Right lobe of liver (tissue), 6 donors: ENCODE measurements around the gene GTSF1L. TPM values are rescaled to one million over a fixed set of nuclear protein-coding genes. Genes with fewer than 3 reads are reported as not detected.

Experiments used
- ATAC-seq, 4 donors: fragments of 200-7000 bp; cut with Tn5 transposase; one replicate each; pipeline ENCODE4 v1.9.1; 2020; ENCODE audit warnings: mild to moderate bottlenecking in 4 of 4, moderate library complexity in 4 of 4
- DNase-seq, 3 donors: peaks; one replicate each; pipeline ENCODE4 v3.0.0-alpha.2; 2020
- H3K27ac ChIP-seq, 3 donors: fragments of 200-600 bp; one replicate each; pipeline ENCODE4 v1.8.0; 2022
- H3K27me3 ChIP-seq, 2 donors: fragments of 200-600 bp; one replicate each; pipeline ENCODE4 v1.8.0; 2022
- H3K36me3 ChIP-seq, 4 donors: fragments of 200-600 bp; sonication (generic) in 1 of 4; one replicate each; pipeline versions ENCODE4 v1.5.1 to v1.8.0; 2017 to 2022; ENCODE audit warnings: control low read depth in 1 of 4
- H3K4me1 ChIP-seq, 4 donors: fragments of 200-600 bp; sonication (generic) in 1 of 4; one replicate each; pipeline versions ENCODE4 v1.5.1 to v1.8.0; 2017 to 2022; ENCODE audit warnings: control low read depth in 1 of 4
- H3K4me3 ChIP-seq, 3 donors: fragments of 200-600 bp; one replicate each; pipeline ENCODE4 v1.8.0; 2022
- H3K9me3 ChIP-seq, 4 donors: fragments of 200-600 bp; sonication (generic) in 1 of 4; one replicate each; pipeline versions ENCODE4 v1.5.1 to v1.8.0; 2017 to 2022; ENCODE audit warnings: control low read depth in 1 of 4
- POLR2A ChIP-seq: fragments of 450-650 bp; IDR thresholded peaks from one replicate; pipeline ENCODE4 v1.6.1; 2017; ENCODE audit warnings: antibody characterized with exemption, mild to moderate bottlenecking
- WGBS: methylation state at CpG from one replicate; pipeline ENCODE4 v1.1.6; 2018; ENCODE audit warnings: low coverage, low lambda C conversion rate; ENCODE audit not compliant: insufficient coverage; ENCODE audit errors: missing lambda C conversion rate; 5-methylcytosine and 5-hydroxymethylcytosine counted together
- intact Hi-C, 2 donors: fragments of 100-400 bp; cut with DNase I; formaldehyde crosslinking; loops; one replicate each; pipeline versions ENCODE4 v1.11.2 to v1.14.1; 2022
- total RNA-seq, 6 experiments: library from RNA; depleted of rRNA in 2 of 6; stranded (reverse); fragments of >200 nt in 2 of 6; fragmentation: NEBNext Ultra II Directional in 3 of 6; extraction: Animal tissue kit (Norgen Biotek cat#: 25700) in 3 of 6; gene quantifications; one replicate each; pipeline versions ENCODE4 v1.1.0 to v1.2.4, GENCODE V29; 2016 to 2023
- TF ChIP-seq, protein P1 (sequence below), 4 donors: fragments of 200-600 bp in 3 of 4; fragments of 450-650 bp in 1 of 4; IDR thresholded peaks; one replicate each; pipeline versions ENCODE4 v1.5.1 to v1.8.0; 2016 to 2022; ENCODE audit warnings: antibody characterized with exemption in 4 of 4, mild to moderate bottlenecking in 2 of 4
- donor health status: DM: no; HTN: yes; CAD: no.
- donor health status: DM: no; HTN: no; CAD: no.
- donor health status: DM: no; HTN: no; CAD: no.
- donor health status: DM: no; HTN: yes; CAD: no.
- donor health status: DM: no; HTN: yes; CAD: no.

Gene GTSF1L
- total RNA-seq, 6 experiments from 2014 or later: not detected

DNA sequence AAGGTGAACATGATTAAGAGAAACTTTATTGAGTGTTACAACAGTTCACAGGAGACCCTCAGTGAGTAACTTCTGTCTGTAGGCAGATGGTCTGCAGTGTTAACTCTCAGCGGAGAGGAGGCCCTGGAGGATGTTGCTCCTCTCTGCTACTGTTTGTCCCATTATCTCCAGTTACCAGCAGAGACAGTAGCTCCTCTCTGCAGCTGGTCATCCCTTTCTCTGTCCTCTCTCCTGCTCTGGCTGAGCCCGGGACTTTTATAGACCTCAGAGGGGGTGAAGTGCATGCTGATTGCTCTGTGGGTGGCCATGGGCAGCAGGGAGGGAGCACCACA is 5.7 kb downstream of the GTSF1L start:
- TF ChIP-seq POLR2A: no peak
- TF ChIP-seq, protein P1, sequence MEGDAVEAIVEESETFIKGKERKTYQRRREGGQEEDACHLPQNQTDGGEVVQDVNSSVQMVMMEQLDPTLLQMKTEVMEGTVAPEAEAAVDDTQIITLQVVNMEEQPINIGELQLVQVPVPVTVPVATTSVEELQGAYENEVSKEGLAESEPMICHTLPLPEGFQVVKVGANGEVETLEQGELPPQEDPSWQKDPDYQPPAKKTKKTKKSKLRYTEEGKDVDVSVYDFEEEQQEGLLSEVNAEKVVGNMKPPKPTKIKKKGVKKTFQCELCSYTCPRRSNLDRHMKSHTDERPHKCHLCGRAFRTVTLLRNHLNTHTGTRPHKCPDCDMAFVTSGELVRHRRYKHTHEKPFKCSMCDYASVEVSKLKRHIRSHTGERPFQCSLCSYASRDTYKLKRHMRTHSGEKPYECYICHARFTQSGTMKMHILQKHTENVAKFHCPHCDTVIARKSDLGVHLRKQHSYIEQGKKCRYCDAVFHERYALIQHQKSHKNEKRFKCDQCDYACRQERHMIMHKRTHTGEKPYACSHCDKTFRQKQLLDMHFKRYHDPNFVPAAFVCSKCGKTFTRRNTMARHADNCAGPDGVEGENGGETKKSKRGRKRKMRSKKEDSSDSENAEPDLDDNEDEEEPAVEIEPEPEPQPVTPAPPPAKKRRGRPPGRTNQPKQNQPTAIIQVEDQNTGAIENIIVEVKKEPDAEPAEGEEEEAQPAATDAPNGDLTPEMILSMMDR (IDR thresholded peaks at IDR 0.05): no peak
- no CpG with 5 or more reads among the region's 2 CpGs for WGBS
- H3K27ac ChIP-seq: no peak overlapping the region
- H3K27me3 ChIP-seq: no peaks in the 10 kb centered on the region
- H3K9me3 ChIP-seq: no peaks in the 10 kb centered on the region
- ATAC-seq: no peak
- no peak overlapping the region for H3K4me3 ChIP-seq
- H3K4me1 ChIP-seq: peaks cover 0 to 13% (median 4%) of the 10 kb centered on the region in 4 donors
- intact Hi-C loops: no loop called here
- no peaks in the 10 kb centered on the region for H3K36me3 ChIP-seq
- no peak for DNase-seq

DNA sequence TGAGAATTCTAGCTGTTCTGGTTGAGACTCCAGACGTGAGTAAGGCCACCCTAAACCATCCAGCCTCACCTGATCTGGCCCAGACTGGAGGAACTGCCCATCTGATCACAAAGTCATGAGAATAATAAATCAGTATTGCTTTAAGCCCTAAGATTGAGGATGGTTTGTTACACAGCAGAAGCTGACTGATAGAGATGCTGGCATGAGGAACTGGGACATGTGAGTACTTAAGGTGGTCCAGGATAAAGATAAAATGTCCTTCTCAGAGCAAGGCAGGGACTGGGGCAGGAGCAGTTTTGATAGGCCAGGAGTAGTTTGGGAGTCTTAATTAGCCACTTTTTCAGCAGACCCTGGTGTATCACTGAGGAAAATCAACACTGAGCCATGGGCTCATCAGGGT is 6.8 kb downstream of the GTSF1L start:
- H3K36me3 ChIP-seq: no peaks in the 10 kb centered on the region
- no peaks in the 10 kb centered on the region for H3K9me3 ChIP-seq
- H3K4me1 ChIP-seq: peaks cover 0 to 2% (median 0%) of the 10 kb centered on the region in 4 donors
- TF ChIP-seq, protein P1 (IDR thresholded peaks at IDR 0.05): no peak
- no peak for TF ChIP-seq POLR2A
- WGBS: 71% methylated on average over 1 of the region's 1 CpG
- no peaks in the 10 kb centered on the region for H3K27me3 ChIP-seq
- no peak overlapping the region for H3K4me3 ChIP-seq
- intact Hi-C loops: no loop called here
- DNase-seq (no peak), ATAC-seq (no peak)
- no peak overlapping the region for H3K27ac ChIP-seq

DNA sequence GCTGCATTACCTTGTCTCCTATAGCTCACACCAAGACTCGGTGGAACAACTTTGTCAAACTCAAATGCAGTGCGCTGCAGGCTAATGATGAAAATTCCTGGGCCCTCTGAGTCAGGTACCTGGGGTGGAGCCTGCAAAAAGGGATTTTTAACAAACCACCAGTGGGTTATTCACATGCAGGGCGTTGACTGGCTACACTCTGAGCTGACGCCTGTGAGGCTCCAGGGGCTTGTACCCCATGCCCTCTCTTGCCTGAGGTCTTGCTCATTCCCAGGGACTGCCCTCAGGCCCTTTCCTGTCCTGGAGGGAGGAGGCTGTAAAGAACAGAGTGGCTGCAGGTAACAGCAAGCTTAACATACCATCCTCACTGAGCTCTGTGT is 9.2 kb downstream of the GTSF1L start:
- TF ChIP-seq, protein P1 (IDR thresholded peaks at IDR 0.05): no peak
- no peak for TF ChIP-seq POLR2A
- H3K36me3 ChIP-seq: no peaks in the 10 kb centered on the region
- WGBS: no CpG with 5 or more reads among the region's 4 CpGs
- H3K4me3 ChIP-seq: no peak overlapping the region
- DNase-seq (no peak), ATAC-seq (no peak)
- intact Hi-C loops: no loop called here
- H3K9me3 ChIP-seq: no peaks in the 10 kb centered on the region
- H3K27ac ChIP-seq: no peak overlapping the region
- no peaks in the 10 kb centered on the region for H3K27me3 ChIP-seq
- no peaks in the 10 kb centered on the region for H3K4me1 ChIP-seq

DNA sequence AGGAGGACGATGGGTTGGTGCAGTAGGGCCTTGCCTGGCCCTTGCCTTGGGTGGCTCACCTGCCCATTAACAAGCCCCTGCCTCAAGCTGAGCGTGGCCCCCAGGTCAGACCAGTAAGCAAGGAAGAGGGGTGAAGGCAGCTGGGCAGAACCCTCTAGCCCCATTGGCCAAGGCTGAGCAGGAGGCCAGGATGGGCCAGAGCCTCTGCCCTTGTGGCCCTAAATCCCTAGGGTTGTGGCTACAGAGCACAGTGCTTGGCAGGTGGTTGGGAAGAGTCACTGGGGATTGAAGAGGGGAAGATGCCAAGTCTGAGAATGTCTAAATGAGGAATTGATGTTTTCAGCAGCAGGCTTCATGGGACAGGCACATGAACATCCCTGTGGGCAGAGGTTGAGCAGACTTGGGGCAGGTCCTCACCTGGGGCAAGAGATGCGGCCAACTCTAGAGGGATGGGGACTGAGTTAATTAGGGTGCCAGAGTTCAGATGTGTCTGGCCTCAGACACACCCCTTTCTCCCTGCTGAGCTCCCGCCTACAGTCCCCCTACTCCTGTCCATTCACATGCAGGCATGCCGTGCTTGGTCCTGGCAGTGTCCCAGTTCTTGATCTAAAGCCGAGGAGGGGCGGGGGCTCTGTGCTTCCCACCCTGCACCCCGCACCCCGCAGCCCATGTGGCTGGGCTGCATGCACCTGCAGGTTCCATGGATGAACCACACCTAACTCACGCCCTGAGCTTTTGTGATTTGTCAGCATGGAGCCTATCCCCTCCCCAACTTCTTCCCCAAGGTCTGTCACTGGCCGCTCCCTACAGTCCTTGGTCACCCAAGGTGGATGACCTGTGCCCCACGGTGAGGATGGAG is 9.8 kb downstream of the GTSF1L start:
- Histone ChIP-seq H3K27me3 (no peaks in the 10 kb centered on the region), H3K9me3 (no peaks in the 10 kb centered on the region), H3K4me3 (no peak overlapping the region), H3K4me1 (no peaks in the 10 kb centered on the region), H3K36me3 (no peaks in the 10 kb centered on the region), H3K27ac (no peak overlapping the region)
- no peak for TF ChIP-seq POLR2A
- TF ChIP-seq, protein P1 (IDR thresholded peaks at IDR 0.05): no peak
- 100% methylated on average over 4 of the region's 12 CpGs for WGBS
- DNase-seq (no peak), ATAC-seq (no peak)
- intact Hi-C loops: no loop called here
